ENCODE measurements around the gene DNAJC1.
"Not testable (repeated sequence)": the region's sequence is repeated elsewhere in the genome, so short reads cannot be mapped to it uniquely, and the experiment has no call there.

The DNAJC1 gene

GRCh38 chr10:21822273-21822672, 181.3 kb downstream of the DNAJC1 start:
- not testable (repeated sequence) for DNase-seq

- no peak for DNase-seq
These were observed 182.6 kb downstream of the DNAJC1 start for GRCh38 chr10:21820952-21821351.

DNA sequence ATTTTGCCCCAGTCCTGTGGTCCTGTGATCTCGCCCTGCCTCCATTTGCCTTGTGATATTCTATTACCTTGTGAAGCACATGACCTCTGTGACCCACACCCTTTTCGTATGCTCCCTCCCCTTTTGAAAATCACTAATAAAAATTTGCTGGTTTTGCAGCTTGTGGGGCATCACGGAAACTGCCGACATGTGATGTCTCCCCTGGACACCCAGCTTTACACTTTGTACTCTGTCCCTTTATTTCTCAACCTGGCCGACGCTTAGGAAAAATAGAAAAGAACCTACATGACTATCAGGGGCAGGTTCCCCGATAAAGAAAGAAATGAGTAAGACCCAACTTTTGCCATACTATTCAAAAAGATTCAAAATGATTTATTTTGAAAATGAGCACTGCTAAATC, 185.1 kb downstream of the DNAJC1 start:
- not testable (repeated sequence) for DNase-seq

GRCh38 chr10:21814866-21815265, 188.7 kb downstream of the DNAJC1 start:
- no peak for DNase-seq

GRCh38 chr10:21813946-21814345, 189.6 kb downstream of the DNAJC1 start:
- DNase-seq, result peak; percentile 44

DNA sequence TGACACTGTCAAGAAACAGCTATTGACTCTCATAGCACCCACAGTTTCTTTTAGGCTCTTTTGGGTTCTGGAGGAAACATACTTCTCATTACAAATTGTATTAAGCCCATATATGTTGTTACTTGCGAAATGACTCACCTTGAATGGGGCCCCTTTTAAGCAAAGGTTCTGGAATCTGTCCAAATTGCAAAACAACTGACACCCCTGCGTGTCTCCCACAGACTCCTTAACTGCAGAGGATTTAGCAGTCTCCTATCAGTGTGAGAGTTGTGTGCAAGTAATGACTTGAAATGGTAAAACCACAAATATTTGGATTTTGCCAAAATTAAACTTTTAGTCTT, 192.3 kb downstream of the DNAJC1 start:
- no peak for DNase-seq

DNA sequence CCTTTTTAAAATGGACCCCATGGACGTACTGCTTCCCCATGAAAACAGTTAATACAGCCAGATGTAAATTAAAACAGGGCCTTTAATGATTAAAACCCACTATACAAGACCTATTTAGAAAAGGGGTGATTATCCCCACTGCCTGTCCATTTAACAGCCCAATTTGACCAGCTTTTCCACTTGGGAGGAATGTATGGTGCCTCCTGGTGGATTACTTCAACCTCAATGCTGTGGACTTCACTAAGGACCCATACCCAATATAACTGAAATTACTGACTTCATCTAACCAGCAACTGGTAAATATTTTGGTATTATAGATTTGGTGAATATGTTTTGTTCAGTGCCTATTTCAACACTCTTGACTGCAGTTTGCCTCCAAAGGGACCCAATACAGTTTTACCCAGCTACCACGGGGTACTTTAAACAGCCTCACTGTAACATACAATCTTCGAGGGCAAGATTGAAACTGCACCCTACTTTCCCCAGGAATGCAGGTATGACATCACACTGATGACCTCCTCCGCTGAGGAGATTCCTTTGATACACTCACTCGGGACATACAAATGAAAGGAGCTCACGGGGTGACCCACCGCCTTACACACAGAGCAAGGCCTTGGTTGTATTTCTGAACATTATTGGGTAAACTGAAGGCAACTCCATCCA, 192.8 kb downstream of the DNAJC1 start:
- DNase-seq, result no peak

DNA sequence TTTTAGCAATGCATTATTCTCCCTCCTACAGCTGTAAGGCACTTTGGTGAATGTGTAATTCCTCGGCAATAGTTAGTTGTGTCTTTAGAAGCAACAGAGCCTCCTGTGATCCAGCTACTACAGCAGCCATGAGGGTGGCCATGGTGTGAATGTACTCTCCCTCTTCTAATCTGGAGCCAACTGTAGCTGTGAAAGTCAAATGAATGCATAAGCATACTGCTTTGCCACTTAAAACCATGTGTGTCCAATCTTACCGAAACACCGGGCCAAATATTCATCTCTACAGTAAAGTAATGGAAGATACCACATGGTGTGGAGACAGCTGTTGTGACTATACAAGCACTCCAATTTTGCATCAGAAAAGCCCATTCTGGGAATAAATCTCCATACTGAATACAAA, 195.0 kb downstream of the DNAJC1 start:
- no peak for DNase-seq

- no peak for DNase-seq
These were observed 196.3 kb downstream of the DNAJC1 start for GRCh38 chr10:21807180-21807579.

DNA sequence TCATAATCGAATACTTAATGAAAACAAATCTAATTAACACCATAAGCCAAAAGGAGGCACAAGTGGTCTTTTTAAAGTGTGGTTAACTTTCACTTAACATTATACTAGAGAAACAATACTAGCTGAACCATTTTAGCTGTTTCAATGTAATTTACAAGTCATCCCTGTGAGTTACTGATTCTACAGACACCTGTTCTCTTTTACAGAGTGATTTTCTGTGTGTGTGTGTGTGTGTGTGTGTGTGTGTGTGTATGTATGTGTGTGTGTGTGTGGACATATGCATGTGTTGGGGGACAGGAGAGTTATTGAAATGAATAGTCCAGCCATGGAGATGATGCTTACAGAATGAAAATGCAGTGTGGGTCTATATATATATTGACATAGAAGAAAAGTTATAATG, 200.2 kb downstream of the DNAJC1 start:
- no peak for DNase-seq

DNA sequence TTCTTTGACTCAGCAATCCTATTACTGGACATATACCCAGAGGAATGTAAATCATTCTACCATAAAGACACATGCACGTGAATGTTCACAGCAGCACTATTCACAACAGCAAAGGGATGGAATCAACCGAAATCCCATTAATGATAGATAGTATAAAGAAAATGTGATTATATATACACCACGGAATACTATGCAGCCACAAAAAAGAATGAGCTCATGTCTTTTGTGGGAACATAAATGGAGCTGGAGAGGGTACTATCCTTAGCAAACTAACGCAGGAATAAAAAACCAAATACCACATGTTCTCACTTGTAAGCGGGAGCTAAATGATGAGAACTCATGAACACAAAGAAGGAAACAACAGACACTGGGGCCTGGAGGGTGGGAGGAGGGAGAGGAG, 201.9 kb downstream of the DNAJC1 start:
- no peak for DNase-seq

DNA sequence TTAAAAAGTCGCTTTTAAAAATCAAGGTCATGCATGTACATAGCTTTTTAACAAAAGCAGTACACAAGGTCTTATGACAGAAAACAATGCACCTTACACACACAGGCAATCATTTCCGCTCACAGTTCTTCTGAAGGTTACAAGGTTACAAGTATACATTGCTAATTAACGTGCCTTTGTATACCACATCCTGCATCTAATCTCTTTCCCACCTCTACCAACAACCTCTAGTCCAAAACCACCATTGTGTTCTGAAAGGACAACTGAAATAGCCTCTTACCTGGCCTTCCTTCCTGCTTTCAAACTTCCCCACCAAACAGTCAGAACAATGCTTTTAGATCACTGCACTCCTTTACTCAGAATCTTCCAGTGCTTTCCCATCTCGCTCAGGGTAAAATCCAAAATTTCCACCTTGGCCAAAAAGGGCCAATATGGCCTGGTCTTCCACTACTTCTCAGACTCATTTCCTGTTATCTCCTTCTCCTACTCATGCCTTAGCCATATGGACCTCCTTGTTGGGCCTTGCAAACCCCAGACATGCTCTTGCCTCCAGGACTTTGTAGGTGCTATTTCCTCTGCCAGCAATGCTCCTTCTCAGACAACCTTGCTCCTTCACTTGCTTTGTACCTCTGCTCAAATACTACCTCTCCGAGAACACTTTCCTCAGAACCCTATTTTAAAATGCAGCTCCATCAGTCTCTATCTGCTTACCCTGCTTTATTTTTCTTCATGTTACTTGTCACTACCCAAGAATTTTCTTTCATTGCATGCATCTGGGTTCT, 205.4 kb downstream of the DNAJC1 start:
- no peak for DNase-seq

DNA sequence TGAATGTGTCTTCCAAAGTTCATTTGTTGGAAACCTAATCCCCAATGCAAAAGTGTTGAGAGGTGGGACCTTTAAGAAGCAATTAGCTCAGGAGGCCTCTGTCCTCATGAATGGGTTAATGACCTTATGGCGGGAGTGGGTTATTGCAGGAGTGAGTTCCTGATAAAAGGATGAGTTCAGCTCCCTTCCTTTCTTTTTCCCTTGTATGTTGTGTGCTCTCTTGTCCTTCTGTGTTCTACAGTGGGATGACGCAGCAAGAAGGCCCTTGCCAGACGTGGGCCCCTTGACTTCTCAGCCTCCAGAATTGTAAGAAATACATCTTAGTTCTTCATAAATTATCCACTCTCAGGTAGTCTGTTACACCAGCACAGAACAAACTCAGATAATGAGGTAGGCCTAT, 206.0 kb downstream of the DNAJC1 start:
- DNase-seq, result no peak

GRCh38 chr10:21791276-21791675, 212.3 kb downstream of the DNAJC1 start:
- no peak for DNase-seq

DNA sequence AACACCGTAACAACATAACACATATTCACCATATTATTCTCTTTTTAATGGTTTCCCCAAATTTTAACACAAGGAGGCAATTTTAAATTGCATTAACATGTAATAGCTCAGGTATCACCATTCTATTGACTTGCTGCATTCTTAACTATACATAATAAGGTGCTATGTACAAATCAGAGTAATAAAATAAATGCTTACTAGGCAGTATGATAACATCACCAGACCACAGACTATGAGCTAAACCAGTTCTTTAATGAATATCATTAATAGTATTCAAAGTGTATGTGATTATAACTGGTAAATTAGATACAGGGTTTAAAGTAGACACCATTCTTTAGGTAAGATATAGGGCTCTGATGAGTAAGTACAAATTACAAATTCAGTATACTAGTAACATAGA, 226.6 kb downstream of the DNAJC1 start:
- DNase-seq, result no peak

- DNase-seq, result no peak
These were observed 232.3 kb downstream of the DNAJC1 start for GRCh38 chr10:21771219-21771618.

DNA sequence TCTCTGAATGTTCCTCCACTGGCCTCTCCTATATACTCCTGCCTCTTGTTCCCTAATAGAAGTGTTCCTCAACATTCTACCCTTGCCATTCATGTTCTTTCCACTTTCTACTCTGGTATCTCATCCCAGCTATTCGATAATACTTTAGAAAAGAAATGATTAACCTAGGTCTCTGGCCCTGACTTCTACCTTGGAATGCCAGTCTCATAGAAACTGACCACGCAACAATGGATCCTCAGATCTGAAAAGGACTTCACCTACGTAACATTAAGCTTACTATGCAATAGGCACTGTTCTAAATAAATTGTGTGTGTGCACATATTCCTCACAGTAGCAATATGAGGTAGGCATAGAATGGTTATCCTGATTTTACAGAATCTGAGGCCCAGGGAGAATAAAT, 234.5 kb downstream of the DNAJC1 start:
- DNase-seq, result no peak

- DNase-seq, result no peak
These were observed 238.9 kb downstream of the DNAJC1 start for GRCh38 chr10:21764466-21765189.

- no peak for DNase-seq
These were observed 243.2 kb downstream of the DNAJC1 start for GRCh38 chr10:21760332-21760731.

DNA sequence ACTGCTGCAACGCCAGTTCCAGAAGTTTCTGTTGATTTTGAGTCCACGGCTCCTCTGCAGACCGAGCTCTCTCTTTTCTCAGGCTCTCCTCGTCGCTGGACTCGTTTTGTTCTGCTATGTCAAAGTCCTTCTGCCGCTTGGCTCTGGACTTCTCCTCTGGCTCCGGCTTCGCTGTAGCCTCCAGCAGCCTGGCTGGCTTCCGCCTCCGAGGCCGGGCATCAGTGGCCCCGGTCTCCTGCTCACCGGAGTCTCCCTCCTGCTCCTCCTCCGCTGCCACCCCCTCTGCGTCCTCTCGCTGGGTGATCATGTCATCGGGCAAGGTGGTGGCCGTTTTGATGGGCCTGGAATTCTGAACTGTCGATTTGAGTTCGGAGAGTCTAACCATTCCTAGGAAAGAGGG, 244.3 kb downstream of the DNAJC1 start:
- no peak for DNase-seq

- DNase-seq, result no peak
These were observed 244.8 kb downstream of the DNAJC1 start for GRCh38 chr10:21758696-21759095.

GRCh38 chr10:21758239-21758638, 245.3 kb downstream of the DNAJC1 start:
- DNase-seq, result no peak

DNA sequence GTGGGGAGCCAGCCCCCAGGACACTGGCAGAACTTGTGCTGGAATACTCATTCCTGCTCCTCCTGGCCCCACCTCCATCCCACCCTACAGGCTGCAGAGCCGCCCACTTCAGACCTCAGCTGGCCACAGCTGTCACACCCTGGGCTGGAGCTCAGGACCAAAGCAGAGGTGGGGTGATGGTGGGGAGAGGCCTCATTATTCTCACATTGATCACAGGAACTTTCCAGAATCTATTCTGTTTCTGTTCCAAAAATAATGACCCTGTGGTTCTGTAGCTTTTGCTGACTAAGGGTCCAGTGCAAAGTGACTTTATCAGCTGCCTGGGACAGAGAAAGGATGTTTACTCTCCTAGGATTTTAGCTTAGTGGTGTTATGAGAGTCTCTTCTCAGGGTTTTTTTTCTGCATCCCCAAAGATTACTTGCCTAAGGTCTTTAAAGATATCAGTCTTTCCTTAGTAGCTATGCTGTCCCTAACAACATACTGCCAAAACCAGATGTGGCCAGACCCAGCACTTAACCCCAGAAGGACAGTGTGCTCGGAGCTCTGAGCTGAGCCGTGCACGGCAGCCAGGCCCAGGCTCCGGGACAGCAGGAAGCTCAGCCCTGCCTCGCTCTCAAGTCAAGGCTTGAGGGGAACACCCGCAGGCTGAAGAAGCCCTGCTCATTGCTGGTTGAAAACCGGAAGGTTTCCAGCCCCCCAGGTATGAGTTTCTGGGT, 246.2 kb downstream of the DNAJC1 start:
- no peak for DNase-seq
